Heart right ventricle (tissue), 16 donors: Measurements from ENCODE around the gene VRTN. TPM values are rescaled to one million over a fixed set of nuclear protein-coding genes. Genes with fewer than 3 reads are reported as not detected.
"Not testable (repeated sequence)": the region's sequence is repeated elsewhere in the genome, so short reads cannot be mapped to it uniquely, and the experiment has no call there.

Experiments
- ATAC-seq, 8 donors: fragments of 200-7000 bp; cut with Tn5 transposase; one replicate each; pipeline ENCODE4 v1.9.1; 2020; ENCODE audit warnings: mild to moderate bottlenecking in 8 of 8, moderate library complexity in 8 of 8, moderate number of reproducible peaks in 1 of 8
- DNase-seq, 2 donors: peaks; one replicate each; pipeline ENCODE4 v3.0.0-alpha.2; 2020
- H3K27ac ChIP-seq, 10 donors: fragments of 200-600 bp; sonication (generic) in 2 of 10; one replicate each; pipeline versions ENCODE4 v1.5.0 to v1.8.0; 2020 to 2022; ENCODE audit warnings: mild to moderate bottlenecking in 3 of 10
- H3K27me3 ChIP-seq, 7 donors: fragments of 200-600 bp; one replicate each; pipeline ENCODE4 v1.8.0; 2021 to 2022; ENCODE audit warnings: mild to moderate bottlenecking in 2 of 7
- H3K36me3 ChIP-seq, 9 donors: fragments of 200-600 bp; sonication (generic) in 1 of 9; one replicate each; pipeline versions ENCODE4 v1.5.0 to v1.8.0; 2020 to 2022; ENCODE audit warnings: mild to moderate bottlenecking in 2 of 9
- H3K4me1 ChIP-seq, 9 donors: fragments of 200-600 bp; sonication (generic) in 1 of 9; one replicate each; pipeline versions ENCODE4 v1.5.0 to v1.8.0; 2020 to 2022; ENCODE audit warnings: mild to moderate bottlenecking in 4 of 9
- H3K4me3 ChIP-seq, 10 donors: fragments of 200-600 bp; sonication (generic) in 2 of 10; one replicate each; pipeline versions ENCODE4 v1.5.0 to v1.8.0; 2020 to 2022; ENCODE audit warnings: mild to moderate bottlenecking in 7 of 10, moderate library complexity in 2 of 10
- H3K9me3 ChIP-seq, 11 donors: fragments of 200-600 bp in 10 of 11; sonication (generic) in 2 of 11; one replicate each; pipeline versions ENCODE4 v1.5.0 to v1.8.0; 2013 to 2022; ENCODE audit warnings: mild to moderate bottlenecking in 2 of 11, control low read depth in 1 of 11, moderate library complexity in 1 of 11
- CTCF ChIP-seq, 9 donors: fragments of 200-600 bp; sonication (generic) in 2 of 9; IDR thresholded peaks; one replicate each; pipeline versions ENCODE4 v1.5.0 to v1.8.0; 2021 to 2022; ENCODE audit warnings: antibody characterized with exemption in 9 of 9, mild to moderate bottlenecking in 5 of 9, moderate library complexity in 1 of 9
- WGBS, 2 donors: extraction: QIAGEN DNeasy Blood & Tissue Kit; methylation state at CpG; one replicate each; pipeline ENCODE4 v1.1.7; 2013; ENCODE audit warnings: inconsistent platforms in 1 of 2; 5-methylcytosine and 5-hydroxymethylcytosine counted together
- intact Hi-C, 10 donors: fragments of 100-400 bp; cut with DNase I; formaldehyde crosslinking; loops; one replicate each; pipeline versions ENCODE4 v1.11.1 to v1.14.2; 2022
- polyA plus RNA-seq, 2 donors: library from polyadenylated mRNA; stranded (reverse); fragments of 200-250 nt; gene quantifications; one replicate each; pipeline ENCODE4 v1.2.3, GENCODE V29; 2013
- total RNA-seq, 10 donors: library from RNA; stranded (reverse); fragmentation: NEBNext Ultra II Directional in 3 of 10; extraction: Animal tissue kit (Norgen Biotek cat#: 25700) in 3 of 10; gene quantifications; one replicate each; pipeline versions ENCODE4 v1.2.1 to v1.2.4, GENCODE V29; 2021 to 2023
- donor health status: Arrhythmogenic right ventricular cardiomyopathy.
- donor health status: ischemic (EF 13 %, LVEDD 7.1; RV severe dilation, severe dysfunction).
- donor health status: healthy with polysubstance abuse.
- donor health status: DM: no; HTN: yes; CAD: no.
- donor health status: DM: no; HTN: no; CAD: no.
- donor health status: ischemic (EF 25% LVEDD 6.9; RV normal size, moderate dysfunction).
- donor health status: ischemic (EF 25% LVEDD 5.7; RV mildly dilated, moderate dysfunction).
- donor health status: healthy.
- donor health status: DM: yes; HTN: yes; CAD: no.
- donor health status: Ischemic cardiomyopathy.
- donor health status: ischemic (EF 35%, LVEDD 5.7; RV mildly dilated, moderate dysfunction).
- donor health status: nonischemic (EF 11% LVEDD 7.7; RV severe dilation, severe dysfunction).
- donor health status: DM: yes; HTN: yes; CAD: no.
- donor health status: PGD.
- donor health status: ischemic (EF 29% LVEDD 5.4; RV normal size, mild dysfunction).
- donor health status: nonischemic (EF 23%, LVEDD 6.1; RV moderate dilation, normal function).

VRTN gene
- total and polyA plus RNA-seq, 12 donors: not detected

GRCh38 chr14:74326369-74327152 lies 21.7 kb upstream of the VRTN start:
- no peak overlapping the region for H3K27ac ChIP-seq
- intact Hi-C loops: no loop called here
- TF ChIP-seq CTCF (IDR thresholded peaks at IDR 0.05): no peak
- peaks cover 0 to 18% (median 9%) of the 10 kb centered on the region in 7 donors for H3K27me3 ChIP-seq
- WGBS, 2 donors: 14 to 21% methylated on average over 10 of the region's 10 CpGs
- no peaks in the 10 kb centered on the region for H3K9me3 ChIP-seq
- no peaks in the 10 kb centered on the region for H3K4me1 ChIP-seq
- ATAC-seq (no peak), DNase-seq (no peak)
- no peak overlapping the region for H3K4me3 ChIP-seq
- H3K36me3 ChIP-seq: no peaks in the 10 kb centered on the region

DNA sequence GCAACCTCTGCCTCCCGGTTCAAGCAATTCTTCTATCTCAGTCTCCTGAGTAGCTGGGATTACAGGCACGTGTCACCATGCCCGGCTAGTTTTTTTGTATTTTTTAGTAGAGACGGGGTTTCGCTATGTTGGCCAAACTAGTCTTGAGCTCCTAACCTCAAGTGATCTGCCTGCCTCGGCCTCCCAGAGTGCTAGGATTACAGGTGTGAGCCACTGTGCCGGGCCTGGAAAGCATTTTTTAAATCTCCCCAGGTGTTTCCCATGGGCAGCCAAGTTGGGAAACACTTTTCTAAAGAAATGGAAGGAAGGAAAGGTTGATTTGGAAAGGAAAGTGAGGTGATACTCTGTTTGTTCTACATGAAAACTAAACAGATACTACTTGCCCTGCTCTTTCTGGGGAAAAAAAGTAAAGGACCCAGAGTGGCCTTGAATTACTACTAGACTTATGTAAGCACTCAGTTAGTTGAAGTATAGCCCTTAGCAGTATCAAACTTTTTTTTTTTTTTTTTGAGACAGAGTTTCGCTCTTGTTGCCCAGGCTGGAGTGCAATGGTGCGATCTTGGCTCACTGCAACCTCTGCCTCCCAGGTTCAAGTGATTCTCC lies 18.2 kb upstream of the VRTN start:
- H3K9me3 ChIP-seq, H3K27ac ChIP-seq, H3K4me1 ChIP-seq, ATAC-seq, DNase-seq, H3K4me3 ChIP-seq, H3K36me3 ChIP-seq, intact Hi-C loops: not testable (repeated sequence)
- 68 to 78% methylated on average over 7 to 8 of the region's 9 CpGs for WGBS, 2 donors
- peaks cover 0 to 20% (median 9%) of the 10 kb centered on the region in 7 donors for H3K27me3 ChIP-seq

- no peak for TF ChIP-seq CTCF (IDR thresholded peaks at IDR 0.05)
- no peaks in the 10 kb centered on the region for H3K4me1 ChIP-seq
- H3K9me3 ChIP-seq: no peaks in the 10 kb centered on the region
- WGBS, 2 donors: 79 to 83% methylated on average over 4 of the region's 4 CpGs
- H3K27ac ChIP-seq: no peak overlapping the region
- ATAC-seq: no peak
- peaks cover 0 to 14% (median 0%) of the 10 kb centered on the region in 7 donors for H3K27me3 ChIP-seq
- intact Hi-C loops: no loop called here
- DNase-seq: no peak
- no peaks in the 10 kb centered on the region for H3K36me3 ChIP-seq
- no peak overlapping the region for H3K4me3 ChIP-seq
Observed at GRCh38 chr14:74333909-74334308, 14.4 kb upstream of the VRTN start.

DNA sequence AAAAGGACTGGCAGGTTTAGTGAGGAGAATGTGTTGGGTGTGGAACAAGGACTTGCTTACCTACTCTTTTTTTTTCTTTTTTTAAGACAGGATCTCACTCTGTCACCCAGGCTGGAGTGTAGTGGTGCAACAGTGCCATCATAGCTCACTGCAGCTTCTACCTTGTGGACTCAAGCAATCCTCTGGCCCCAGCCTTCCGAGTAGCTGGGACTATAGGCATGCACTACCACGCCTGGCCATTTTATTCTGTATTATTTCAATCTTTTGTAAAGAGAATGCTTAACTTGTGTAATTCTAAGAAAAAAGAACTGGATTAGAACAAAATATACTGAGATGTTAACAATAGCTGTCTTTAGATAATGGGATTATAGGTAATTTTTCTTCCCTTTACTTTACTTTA lies 1.9 kb upstream of the VRTN start:
- no peak for DNase-seq
- intact Hi-C loops: no loop called here
- ATAC-seq: no peak
- H3K4me3 ChIP-seq: no peak overlapping the region
- no peak overlapping the region for H3K27ac ChIP-seq
- no peaks in the 10 kb centered on the region for H3K36me3 ChIP-seq
- peaks cover 0 to 51% (median 27%) of the 10 kb centered on the region in 7 donors for H3K27me3 ChIP-seq
- 70 to 73% methylated on average over 2 of the region's 2 CpGs for WGBS, 2 donors
- no peak for TF ChIP-seq CTCF (IDR thresholded peaks at IDR 0.05)
- H3K9me3 ChIP-seq: no peaks in the 10 kb centered on the region
- no peaks in the 10 kb centered on the region for H3K4me1 ChIP-seq
